Lower lobe of right lung (tissue), 2 donors: ENCODE data around the gene MAPKAPK3. TPM values are rescaled to one million over a fixed set of nuclear protein-coding genes. Genes with fewer than 3 reads are reported as not detected.
A peak's percentile ranks its signal among the peaks of the same experiment; 100 is the strongest.

Source experiments
- ATAC-seq, 2 donors: fragments of 200-7000 bp; cut with Tn5 transposase; one replicate each; pipeline ENCODE4 v1.9.1; 2020 to 2022; ENCODE audit warnings: mild to moderate bottlenecking in 2 of 2, moderate library complexity in 2 of 2
- DNase-seq: peaks from one replicate; pipeline ENCODE4 v3.0.0-alpha.2; 2020
- H3K27ac ChIP-seq: fragments of 200-600 bp; one replicate; pipeline ENCODE4 v1.8.0; 2022
- H3K27me3 ChIP-seq: fragments of 200-600 bp; one replicate; pipeline ENCODE4 v1.8.0; 2022; ENCODE audit warnings: low read depth
- H3K36me3 ChIP-seq: fragments of 200-600 bp; one replicate; pipeline ENCODE4 v1.8.0; 2022; ENCODE audit warnings: mild to moderate bottlenecking
- H3K4me1 ChIP-seq: fragments of 200-600 bp; one replicate; pipeline ENCODE4 v1.8.0; 2022
- H3K4me3 ChIP-seq: fragments of 200-600 bp; one replicate; pipeline ENCODE4 v1.8.0; 2022; ENCODE audit warnings: mild to moderate bottlenecking
- H3K9me3 ChIP-seq: fragments of 200-600 bp; one replicate; pipeline ENCODE4 v1.8.0; 2022
- CTCF ChIP-seq: fragments of 200-600 bp; IDR thresholded peaks from one replicate; pipeline ENCODE4 v1.8.0; 2022; ENCODE audit warnings: antibody characterized with exemption, mild to moderate bottlenecking
- intact Hi-C: fragments of 100-400 bp; cut with DNase I; formaldehyde crosslinking; loops from one replicate; pipeline ENCODE4 v1.11.0; 2022
- total RNA-seq: library from RNA; stranded (reverse); fragmentation: NEBNext Ultra II Directional; extraction: Animal tissue kit (Norgen Biotek cat#: 25700); gene quantifications from one replicate; pipeline ENCODE4 v1.2.1, GENCODE V29; 2021
- donor health status: DM: no; HTN: yes; CAD: no; lungs with severe emphysema.

MAPKAPK3 gene
- total RNA-seq, 1 donor from 2014 or later: 68.6 TPM

DNA sequence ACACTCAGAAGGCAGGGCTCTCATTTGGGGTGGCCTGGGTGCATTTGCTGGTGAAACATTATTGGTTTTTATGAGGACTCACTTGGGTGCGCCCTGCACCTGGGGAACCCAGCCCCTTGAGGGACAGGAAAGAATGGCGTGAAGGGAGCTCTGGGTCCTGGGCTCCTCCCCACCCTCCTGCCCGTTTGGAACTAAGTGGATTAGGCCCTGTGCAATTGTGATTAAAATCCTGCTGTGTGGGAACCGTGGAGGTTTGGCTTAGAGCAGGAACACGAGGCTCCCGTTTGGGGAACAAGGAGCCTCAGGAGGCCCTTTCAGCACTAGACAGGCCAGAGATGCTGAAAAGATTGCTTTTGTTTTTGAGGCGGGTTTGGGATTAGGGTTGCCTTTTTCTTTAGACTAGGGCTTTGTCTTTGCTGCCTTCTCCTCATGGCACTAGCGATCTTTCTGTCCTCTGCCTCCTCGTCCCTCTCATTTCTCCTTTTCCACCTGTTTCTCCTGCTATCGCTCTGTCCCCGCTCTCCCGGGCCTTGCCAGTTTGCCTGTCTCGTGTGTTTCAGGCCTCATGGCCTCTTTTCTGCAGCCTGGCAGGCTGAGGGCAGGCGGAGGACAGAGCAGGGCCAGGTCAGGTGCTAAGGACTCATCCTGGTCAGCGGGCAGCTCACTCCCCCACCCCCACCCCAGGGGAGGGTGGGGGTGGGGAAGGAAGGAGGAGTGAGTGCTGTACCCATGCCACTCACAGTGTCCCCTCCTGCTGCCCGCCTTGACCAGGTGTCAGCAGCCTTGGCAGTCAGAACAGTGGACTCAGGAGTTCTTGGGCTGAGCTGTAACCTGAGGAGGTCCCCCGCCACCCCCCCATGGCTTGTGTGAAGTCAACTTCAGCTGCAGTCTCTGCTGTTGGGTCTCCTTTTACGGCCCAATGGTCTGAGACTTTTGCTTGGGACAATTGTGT lies 8.6 kb downstream of the MAPKAPK3 start:
- no peaks in the 10 kb centered on the region for H3K36me3 ChIP-seq
- peak overlapping the region; percentile 13 for H3K27ac ChIP-seq
- DNase-seq (no peak), ATAC-seq (no peak)
- no peaks in the 10 kb centered on the region for H3K27me3 ChIP-seq
- TF ChIP-seq CTCF: no peak
- peaks cover 84% of the 10 kb centered on the region for H3K4me1 ChIP-seq
- H3K9me3 ChIP-seq: no peaks in the 10 kb centered on the region
- intact Hi-C loops: no loop called here
- H3K4me3 ChIP-seq: no peak overlapping the region

- Histone ChIP-seq H3K4me3 (no peak overlapping the region), H3K36me3 (no peaks in the 10 kb centered on the region), H3K9me3 (no peaks in the 10 kb centered on the region), H3K4me1 (peaks cover 75% of the 10 kb centered on the region), H3K27ac (peak overlapping the region; percentile 18), H3K27me3 (no peaks in the 10 kb centered on the region)
- DNase-seq (no peak), ATAC-seq (no peak)
- intact Hi-C loops: no loop called here
- no peak for TF ChIP-seq CTCF
Measured at GRCh38 chr3:50626401-50626800, 9.4 kb downstream of the MAPKAPK3 start.

DNA sequence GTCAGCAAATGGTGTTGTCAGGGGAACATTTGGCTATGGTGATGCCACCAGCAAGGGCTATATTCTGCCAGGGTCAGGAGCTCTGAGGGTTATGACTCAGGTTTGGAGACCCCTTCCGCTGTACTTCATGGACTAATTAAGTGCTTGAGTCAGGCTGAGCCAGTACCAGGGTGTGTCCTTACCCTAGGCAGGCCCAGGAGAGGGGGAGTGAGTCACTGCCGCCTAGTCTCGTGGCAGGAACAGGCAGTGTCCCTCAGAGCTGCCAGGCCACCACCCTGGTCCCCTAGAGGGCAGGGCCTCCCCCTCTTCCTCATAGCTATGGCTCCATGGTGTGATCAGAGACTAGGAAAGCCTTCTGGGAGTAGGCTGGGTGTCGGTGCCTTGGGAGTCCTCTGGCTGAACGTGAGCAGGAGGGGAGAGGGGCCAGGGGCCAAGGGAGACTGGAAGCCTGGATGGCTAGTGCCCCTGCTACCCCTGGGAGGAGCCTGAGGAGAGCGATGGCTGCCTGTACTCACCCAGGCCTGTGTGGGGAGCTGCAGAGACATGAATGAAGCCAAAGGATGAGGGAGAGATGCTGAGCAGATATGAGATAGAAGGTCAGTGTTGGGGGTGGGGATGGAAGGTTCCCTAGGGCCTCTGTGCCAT lies 10.6 kb downstream of the MAPKAPK3 start:
- Histone ChIP-seq H3K27ac (peak overlapping the region; percentile 41), H3K4me3 (no peak overlapping the region), H3K4me1 (peaks cover 70% of the 10 kb centered on the region), H3K27me3 (no peaks in the 10 kb centered on the region), H3K36me3 (no peaks in the 10 kb centered on the region), H3K9me3 (no peaks in the 10 kb centered on the region)
- peak; percentile 87 to 91 for ATAC-seq
- DNase-seq: peak; percentile 81
- no peak for TF ChIP-seq CTCF
- intact Hi-C loops: no loop called here

- no peak overlapping the region for H3K27ac ChIP-seq
- TF ChIP-seq CTCF: no peak
- peaks cover 62% of the 10 kb centered on the region for H3K4me1 ChIP-seq
- H3K9me3 ChIP-seq: no peaks in the 10 kb centered on the region
- H3K36me3 ChIP-seq: no peaks in the 10 kb centered on the region
- no peak overlapping the region for H3K4me3 ChIP-seq
- H3K27me3 ChIP-seq: no peaks in the 10 kb centered on the region
- DNase-seq (no peak), ATAC-seq (no peak)
- intact Hi-C loops: no loop called here
Measured at GRCh38 chr3:50628601-50629000, 11.7 kb downstream of the MAPKAPK3 start.

DNA sequence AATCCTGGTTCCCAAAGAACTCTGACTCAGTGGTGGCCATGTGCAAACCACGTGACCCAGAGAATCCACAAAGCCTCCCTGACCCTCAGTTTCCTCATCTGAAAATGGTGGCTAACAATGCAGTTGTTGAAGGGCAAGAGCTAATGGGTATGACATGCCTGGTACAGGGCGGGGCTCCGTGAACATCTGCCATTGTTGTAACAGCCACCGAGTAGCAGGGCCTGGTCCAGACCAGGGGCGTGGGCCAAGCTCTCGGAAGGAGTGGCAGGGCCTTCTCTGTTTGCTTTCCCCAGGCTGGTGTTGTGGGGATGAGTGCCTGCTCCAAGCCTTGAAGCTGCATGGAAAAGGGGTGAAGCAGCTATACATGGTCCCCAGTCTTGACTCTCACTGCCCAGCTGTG lies 13.4 kb downstream of the MAPKAPK3 start:
- no peak overlapping the region for H3K27ac ChIP-seq
- ATAC-seq: no peak
- DNase-seq: no peak

More for the DNA sequence above, 13.4 kb downstream of the MAPKAPK3 start:
- Histone ChIP-seq H3K9me3 (no peaks in the 10 kb centered on the region), H3K4me3 (no peak overlapping the region), H3K4me1 (peaks cover 44% of the 10 kb centered on the region), H3K27me3 (no peaks in the 10 kb centered on the region), H3K36me3 (no peaks in the 10 kb centered on the region)
- intact Hi-C loops: no loop called here
- TF ChIP-seq CTCF: no peak
